Naive thymus-derived CD4-positive, alpha-beta T cell (primary cell): ENCODE results near the gene ZNF618. TPM values are rescaled to one million over a fixed set of nuclear protein-coding genes. Genes with fewer than 3 reads are reported as not detected.

Experiments
- ATAC-seq: fragments of 150-1000 bp; cut with Tn5 transposase; 2 replicates; pipeline ENCODE4 v1.10.0; 2021; ENCODE audit warnings: mild to moderate bottlenecking, moderate library complexity
- CTCF ChIA-PET: fragments of 350-600 bp; sonication (Branson Sonifier 250); formaldehyde crosslinking; loops from one replicate; lab custom pipeline; 2021; ENCODE audit warnings: antibody characterized with exemption; lab: Charles Lee
- POLR2A ChIA-PET: fragments of 350-600 bp; sonication (Branson Sonifier 250); formaldehyde crosslinking; loops from one replicate; lab custom pipeline; 2021; ENCODE audit warnings: antibody characterized with exemption, inconsistent platforms; lab: Charles Lee
- DNase-seq, 9 donors: peaks; one replicate each; pipeline versions ENCODE4 v3.0.0 to v3.0.0-alpha.2; 2020 to 2022; ENCODE audit warnings: mixed read lengths in 1 of 9
- H3K27ac ChIP-seq: one replicate; pipeline ENCODE4 v1.7.0; 2013; ENCODE audit warnings: mild to moderate bottlenecking, low read depth, low read length, moderate library complexity
- H3K27me3 ChIP-seq, 2 donors: one replicate each; pipeline ENCODE4 v1.7.0; 2013; ENCODE audit warnings: low read length in 2 of 2, mild to moderate bottlenecking in 2 of 2, moderate library complexity in 2 of 2; ENCODE audit not compliant: control insufficient read depth in 2 of 2, insufficient read depth in 2 of 2
- H3K36me3 ChIP-seq, 3 experiments: 1 replicate in 2 of 3; 2 replicates in 1 of 3; pipeline ENCODE4 v1.7.0; 2013; ENCODE audit warnings: low read length in 3 of 3, mild to moderate bottlenecking in 3 of 3, moderate library complexity in 1 of 3; ENCODE audit not compliant: insufficient read depth in 3 of 3, control insufficient read depth in 2 of 3
- H3K4me1 ChIP-seq, 2 donors: one replicate each; pipeline ENCODE4 v1.7.0; 2013; ENCODE audit warnings: low read length in 2 of 2, mild to moderate bottlenecking in 2 of 2, moderate library complexity in 1 of 2; ENCODE audit not compliant: control insufficient read depth in 2 of 2, insufficient read depth in 2 of 2
- H3K4me3 ChIP-seq: 2 replicates; pipeline ENCODE4 v1.7.0; 2013; ENCODE audit warnings: mild to moderate bottlenecking, low read length
- H3K9me3 ChIP-seq, 3 experiments: 1 replicate in 2 of 3; 2 replicates in 1 of 3; pipeline ENCODE4 v1.7.0; 2013; ENCODE audit warnings: low read length in 3 of 3; ENCODE audit not compliant: control insufficient read depth in 2 of 3
- H3K27ac Mint-ChIP-seq, 9 donors: one replicate each; pipeline ENCODE4 v1.8.0; 2020 to 2022; ENCODE audit warnings: mixed read lengths in 9 of 9, mild to moderate bottlenecking in 8 of 9, moderate library complexity in 5 of 9, inconsistent platforms in 2 of 9
- H3K27me3 Mint-ChIP-seq, 5 donors: one replicate each; pipeline ENCODE4 v1.8.0; 2021 to 2022; ENCODE audit warnings: mixed read lengths in 5 of 5, mild to moderate bottlenecking in 1 of 5
- H3K36me3 Mint-ChIP-seq, 5 donors: one replicate each; pipeline ENCODE4 v1.8.0; 2020 to 2022; ENCODE audit warnings: mixed read lengths in 5 of 5, mild to moderate bottlenecking in 3 of 5, inconsistent platforms in 1 of 5
- H3K4me1 Mint-ChIP-seq, 7 donors: one replicate each; pipeline ENCODE4 v1.8.0; 2020 to 2022; ENCODE audit warnings: mixed read lengths in 7 of 7, mild to moderate bottlenecking in 3 of 7, inconsistent platforms in 1 of 7
- H3K4me3 Mint-ChIP-seq, 10 donors: one replicate each; pipeline ENCODE4 v1.8.0; 2020 to 2022; ENCODE audit warnings: mild to moderate bottlenecking in 10 of 10, mixed read lengths in 10 of 10, moderate library complexity in 6 of 10, inconsistent platforms in 2 of 10
- H3K9me3 Mint-ChIP-seq, 11 donors: one replicate each; pipeline ENCODE4 v1.8.0; 2020 to 2022; ENCODE audit warnings: mixed read lengths in 11 of 11, mild to moderate bottlenecking in 4 of 11, inconsistent platforms in 1 of 11, moderate library complexity in 1 of 11
- intact Hi-C, 2 donors: fragments of 100-400 bp; cut with micrococcal nuclease; formaldehyde crosslinking; loops; one replicate each; pipeline ENCODE4 v1.15.1; 2023
- polyA plus RNA-seq, 2 donors: library from polyadenylated mRNA; unstranded; fragments of 300-500 nt; fragmentation: Illumina TruSeq; gene quantifications; one replicate each; pipeline ENCODE4 v1.2.3, GENCODE V29; 2021
- total RNA-seq, 6 experiments: library from RNA in 5 of 6; stranded (reverse) in 5 of 6; gene quantifications; 1 replicate in 5 of 6; 2 replicates in 1 of 6; pipeline ENCODE4 v1.2.3 and lab custom pipeline; 2021 to 2026

The ZNF618 gene
- total and polyA plus RNA-seq, 7 experiments from 2014 or later, result 0.17 to 3.3 (median 1.1) TPM

DNA sequence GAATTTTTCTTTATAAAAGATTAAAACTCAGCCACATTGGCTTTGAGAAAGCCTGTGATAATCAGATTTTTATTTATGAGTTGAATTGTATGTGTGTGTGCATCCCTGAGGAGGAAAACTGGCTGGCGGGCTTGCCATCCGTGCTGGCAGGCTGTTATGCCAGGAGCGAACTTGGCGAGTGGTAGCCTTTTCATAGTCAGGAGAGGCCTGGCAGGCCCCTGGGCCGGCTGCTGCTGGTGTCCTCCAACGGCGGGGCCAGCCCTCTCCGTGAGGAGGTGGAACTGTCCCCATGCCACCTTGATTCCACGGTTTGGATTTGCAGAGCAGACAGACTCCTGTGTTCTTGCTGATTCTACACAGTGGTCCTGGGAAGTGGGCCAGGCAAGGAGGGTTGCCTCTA is 43.3 kb downstream of the ZNF618 start:
- ChIA-PET POLR2A (no interaction called here), CTCF (no interaction called here)
- no peak overlapping the region for H3K4me3 ChIP-seq
- H3K27ac Mint-ChIP-seq, result no peak overlapping the region
- H3K4me1 ChIP-seq, result no peaks in the 10 kb centered on the region
- DNase-seq (no peak), ATAC-seq (no peak)
- H3K9me3 Mint-ChIP-seq, result peaks cover 0 to 16% (median 2%) of the 10 kb centered on the region in 11 donors
- H3K36me3 ChIP-seq, result no peaks in the 10 kb centered on the region
- intact Hi-C loops, result no loop called here
- no peaks in the 10 kb centered on the region for H3K27me3 ChIP-seq
- no peak overlapping the region for H3K27ac ChIP-seq
- peaks cover 0 to 4% (median 0%) of the 10 kb centered on the region in 5 donors for H3K36me3 Mint-ChIP-seq
- H3K27me3 Mint-ChIP-seq, result peaks cover 0 to 13% (median 0%) of the 10 kb centered on the region in 5 donors
- H3K9me3 ChIP-seq, result no peaks in the 10 kb centered on the region
- no peak overlapping the region for H3K4me3 Mint-ChIP-seq
- no peaks in the 10 kb centered on the region for H3K4me1 Mint-ChIP-seq

DNA sequence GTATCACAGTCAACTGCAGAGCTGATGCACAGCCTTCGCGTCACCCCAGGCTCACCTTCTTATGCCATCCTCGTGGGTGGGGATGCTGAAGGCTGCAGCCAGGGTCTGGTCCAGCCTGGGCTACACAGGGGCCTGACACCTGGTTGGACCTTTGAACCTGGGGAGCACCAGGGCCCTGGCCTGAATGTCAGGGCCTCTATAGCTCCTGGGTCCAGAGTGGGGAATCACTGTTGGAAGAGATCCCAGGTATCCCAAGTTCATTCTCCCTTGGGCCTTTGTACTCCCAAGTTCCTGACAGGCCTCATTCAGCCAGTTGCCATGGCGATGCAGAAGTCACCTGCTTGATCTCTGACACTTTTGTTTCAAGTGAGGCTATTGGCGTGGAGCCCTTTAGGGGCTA is 43.8 kb downstream of the ZNF618 start:
- Mint-ChIP-seq H3K9me3 (peaks cover 0 to 21% (median 4%) of the 10 kb centered on the region in 11 donors), H3K27ac (no peak overlapping the region), H3K4me1 (no peaks in the 10 kb centered on the region), H3K27me3 (peaks cover 0 to 14% (median 0%) of the 10 kb centered on the region in 5 donors), H3K4me3 (no peak overlapping the region), H3K36me3 (peaks cover 0 to 4% (median 0%) of the 10 kb centered on the region in 5 donors)
- Histone ChIP-seq H3K27ac (no peak overlapping the region), H3K4me3 (no peak overlapping the region), H3K9me3 (no peaks in the 10 kb centered on the region), H3K27me3 (no peaks in the 10 kb centered on the region), H3K36me3 (no peaks in the 10 kb centered on the region), H3K4me1 (no peaks in the 10 kb centered on the region)
- ChIA-PET CTCF (no interaction called here), POLR2A (no interaction called here)
- intact Hi-C loops, result no loop called here
- ATAC-seq (no peak), DNase-seq (no peak)

DNA sequence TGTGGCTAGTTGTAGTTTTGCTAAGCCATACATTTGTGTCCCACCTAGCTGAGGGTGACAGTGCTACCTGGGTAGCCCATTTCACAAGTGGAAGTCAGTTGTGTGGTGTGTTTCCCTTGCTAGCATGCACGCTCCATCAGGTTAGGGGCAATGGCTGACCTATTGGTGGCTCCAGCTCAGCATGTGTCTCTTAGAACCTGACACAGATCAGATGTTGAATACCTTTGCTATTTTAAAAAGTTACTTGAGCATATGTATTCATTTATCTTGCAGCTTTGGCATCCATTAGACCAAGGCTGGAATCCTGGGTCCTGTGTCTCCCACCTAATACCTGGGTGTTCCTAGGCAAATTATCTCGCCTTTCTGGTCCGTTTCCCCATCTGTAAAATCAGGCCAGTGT is 44.8 kb downstream of the ZNF618 start:
- ATAC-seq, result no peak
- intact Hi-C loops, result no loop called here
- H3K9me3 Mint-ChIP-seq, result peaks cover 0 to 29% (median 4%) of the 10 kb centered on the region in 11 donors

DNA sequence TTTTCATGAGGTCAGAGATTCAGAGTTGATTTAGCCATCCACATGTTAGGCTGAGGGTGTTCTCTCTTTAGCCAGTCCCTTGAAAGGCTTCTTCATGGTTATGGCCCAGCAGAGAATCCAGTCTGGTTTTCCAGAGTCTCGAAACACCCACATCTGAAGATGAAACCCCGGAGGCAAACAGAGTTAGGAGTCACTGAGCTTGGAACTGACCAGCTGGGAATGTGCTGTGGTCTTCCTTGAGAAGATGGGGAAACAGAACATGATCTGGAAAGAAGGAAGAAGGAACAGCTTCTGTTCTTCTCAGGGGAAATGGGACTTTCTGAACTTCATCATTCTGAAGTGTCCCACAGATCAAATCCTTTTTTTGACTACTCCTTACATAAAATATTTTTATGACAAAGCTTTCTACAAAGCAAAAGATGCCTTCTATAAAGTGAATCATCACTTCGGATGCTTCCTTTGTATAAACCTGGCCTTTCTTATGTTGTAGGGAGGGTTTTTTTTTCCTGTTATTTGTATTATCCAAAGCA is 45.4 kb downstream of the ZNF618 start:
- peaks cover 0 to 31% (median 5%) of the 10 kb centered on the region in 11 donors for H3K9me3 Mint-ChIP-seq
- no peak overlapping the region for H3K27ac ChIP-seq
- no peak overlapping the region for H3K4me3 Mint-ChIP-seq
- DNase-seq, result no peak
- ChIA-PET POLR2A (no interaction called here), CTCF (no interaction called here)
- no peak for ATAC-seq
- no peak overlapping the region for H3K4me3 ChIP-seq
- no peaks in the 10 kb centered on the region for H3K27me3 ChIP-seq
- intact Hi-C loops, result no loop called here
- H3K27ac Mint-ChIP-seq, result no peak overlapping the region
- H3K4me1 Mint-ChIP-seq, result no peaks in the 10 kb centered on the region
- no peaks in the 10 kb centered on the region for H3K4me1 ChIP-seq
- peaks cover 0 to 4% (median 0%) of the 10 kb centered on the region in 5 donors for H3K36me3 Mint-ChIP-seq
- no peaks in the 10 kb centered on the region for H3K9me3 ChIP-seq
- no peaks in the 10 kb centered on the region for H3K36me3 ChIP-seq
- peaks cover 0 to 17% (median 0%) of the 10 kb centered on the region in 5 donors for H3K27me3 Mint-ChIP-seq

More for the DNA sequence above, 44.8 kb downstream of the ZNF618 start:
- ChIA-PET CTCF (no interaction called here), POLR2A (no interaction called here)
- H3K27me3 ChIP-seq, result no peaks in the 10 kb centered on the region
- DNase-seq, result no peak
- Mint-ChIP-seq H3K4me1 (no peaks in the 10 kb centered on the region), H3K36me3 (peaks cover 0 to 4% (median 0%) of the 10 kb centered on the region in 5 donors), H3K4me3 (no peak overlapping the region), H3K27ac (no peak overlapping the region), H3K27me3 (peaks cover 0 to 14% (median 0%) of the 10 kb centered on the region in 5 donors)
- no peaks in the 10 kb centered on the region for H3K36me3 ChIP-seq
- H3K9me3 ChIP-seq, result no peaks in the 10 kb centered on the region
- no peaks in the 10 kb centered on the region for H3K4me1 ChIP-seq
- no peak overlapping the region for H3K4me3 ChIP-seq
- no peak overlapping the region for H3K27ac ChIP-seq

DNA sequence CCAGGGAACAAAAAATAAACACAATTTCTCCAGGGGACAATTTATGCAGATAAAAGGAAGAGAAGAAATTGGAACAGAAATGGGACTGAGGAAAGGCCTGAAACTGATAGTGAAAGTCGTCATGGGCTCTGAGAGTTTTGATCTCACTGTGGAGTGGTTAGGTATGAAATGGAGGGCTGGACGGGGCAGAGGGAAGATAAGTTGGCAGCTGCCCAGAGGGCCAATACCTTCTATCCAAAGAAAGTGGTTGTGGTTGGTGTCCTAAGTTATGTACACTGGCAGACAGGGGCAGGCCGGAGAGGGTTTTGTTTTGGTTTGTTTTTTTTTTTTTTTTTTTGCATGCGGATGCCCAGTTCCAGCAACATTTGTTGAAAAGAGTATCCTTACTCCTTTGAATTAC is 46.1 kb downstream of the ZNF618 start:
- Mint-ChIP-seq H3K4me1 (no peaks in the 10 kb centered on the region), H3K9me3 (peaks cover 0 to 33% (median 6%) of the 10 kb centered on the region in 11 donors), H3K4me3 (no peak overlapping the region), H3K36me3 (peaks cover 0 to 4% (median 0%) of the 10 kb centered on the region in 5 donors), H3K27me3 (peaks cover 0 to 20% (median 0%) of the 10 kb centered on the region in 5 donors), H3K27ac (no peak overlapping the region)
- ATAC-seq (no peak), DNase-seq (no peak)
- no peaks in the 10 kb centered on the region for H3K36me3 ChIP-seq
- H3K4me1 ChIP-seq, result no peaks in the 10 kb centered on the region
- ChIA-PET POLR2A (no interaction called here), CTCF (no interaction called here)
- no peak overlapping the region for H3K27ac ChIP-seq
- no peak overlapping the region for H3K4me3 ChIP-seq
- no peaks in the 10 kb centered on the region for H3K27me3 ChIP-seq
- no peaks in the 10 kb centered on the region for H3K9me3 ChIP-seq
- intact Hi-C loops, result no loop called here

DNA sequence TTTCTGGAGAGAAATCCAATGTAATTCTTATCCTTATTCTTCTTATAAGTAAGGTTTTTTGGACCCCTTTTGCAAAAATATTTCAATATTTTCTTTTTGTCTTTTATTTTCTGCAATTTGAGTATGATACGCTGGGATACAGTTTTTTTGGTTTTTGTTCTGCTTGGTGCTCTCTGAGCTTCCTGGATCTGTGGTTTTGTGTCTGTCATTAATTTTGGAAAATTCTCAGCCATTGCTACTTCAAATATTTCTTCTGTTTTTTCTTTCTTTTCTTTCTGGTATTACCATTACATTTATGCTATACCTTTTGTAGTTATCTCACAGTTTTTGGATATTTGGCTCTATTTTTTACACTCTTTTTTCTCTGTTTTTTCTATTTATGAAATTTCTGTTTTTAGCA is 50.1 kb downstream of the ZNF618 start:
- no peak overlapping the region for H3K4me3 ChIP-seq
- no peak overlapping the region for H3K27ac ChIP-seq
- ATAC-seq, result no peak
- no peaks in the 10 kb centered on the region for H3K9me3 ChIP-seq
- Mint-ChIP-seq H3K36me3 (peaks cover 0 to 7% (median 4%) of the 10 kb centered on the region in 5 donors), H3K9me3 (peaks cover 0 to 47% (median 10%) of the 10 kb centered on the region in 11 donors), H3K4me1 (no peaks in the 10 kb centered on the region), H3K4me3 (no peak overlapping the region), H3K27ac (no peak overlapping the region), H3K27me3 (peaks cover 0 to 20% (median 0%) of the 10 kb centered on the region in 5 donors)
- H3K4me1 ChIP-seq, result no peaks in the 10 kb centered on the region
- H3K27me3 ChIP-seq, result no peaks in the 10 kb centered on the region
- H3K36me3 ChIP-seq, result no peaks in the 10 kb centered on the region
- no peak for DNase-seq
- POLR2A ChIA-PET, result no interaction called here
- CTCF ChIA-PET, result no interaction called here
- intact Hi-C loops, result no loop called here

DNA sequence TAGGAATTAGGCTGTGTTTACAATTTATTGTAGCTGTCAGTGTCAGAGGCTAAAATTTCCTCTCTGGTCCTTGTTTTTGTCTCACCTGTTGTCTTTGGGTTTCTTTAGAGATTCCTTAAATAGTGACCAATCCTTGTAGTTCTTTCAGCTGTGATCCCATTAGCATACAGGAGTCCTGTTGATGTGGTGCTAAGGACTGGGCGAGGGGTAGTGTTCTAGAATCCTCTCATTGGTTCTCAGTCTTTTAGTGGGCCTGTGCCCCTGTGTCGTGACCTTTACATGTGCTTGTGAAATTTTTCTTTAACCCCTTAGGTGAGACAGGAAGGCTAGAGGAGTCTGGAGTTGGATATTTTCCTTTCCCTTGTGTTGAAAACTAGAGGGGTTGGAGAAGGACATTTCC is 51.2 kb downstream of the ZNF618 start:
- no peaks in the 10 kb centered on the region for H3K4me1 Mint-ChIP-seq
- H3K27ac Mint-ChIP-seq, result no peak overlapping the region
- Histone ChIP-seq H3K27me3 (no peaks in the 10 kb centered on the region), H3K36me3 (no peaks in the 10 kb centered on the region), H3K4me1 (no peaks in the 10 kb centered on the region), H3K27ac (no peak overlapping the region), H3K4me3 (no peak overlapping the region), H3K9me3 (no peaks in the 10 kb centered on the region)
- CTCF ChIA-PET, result interaction anchor here (0.5 kb wide), 1 partner anchor 50 kb away, joined by 3 read pairs; no protein-coding TSS in a partner anchor
- peaks cover 0 to 17% (median 0%) of the 10 kb centered on the region in 5 donors for H3K27me3 Mint-ChIP-seq
- H3K9me3 Mint-ChIP-seq, result peaks cover 0 to 42% (median 10%) of the 10 kb centered on the region in 11 donors
- intact Hi-C loops, result no loop called here
- ATAC-seq (no peak), DNase-seq (no peak)
- H3K36me3 Mint-ChIP-seq, result peaks cover 0 to 5% (median 3%) of the 10 kb centered on the region in 5 donors
- no peak overlapping the region for H3K4me3 Mint-ChIP-seq
- POLR2A ChIA-PET, result no interaction called here
